ENCODE results near the gene TMEM95. TPM values are rescaled to one million over a fixed set of nuclear protein-coding genes. Genes with fewer than 3 reads are reported as not detected.
"Not testable (repeated sequence)": the region's sequence is repeated elsewhere in the genome, so short reads cannot be mapped to it uniquely, and the experiment has no call there.

The TMEM95 gene
- total and polyA plus RNA-seq, 2 donors (not counting 1 experiment from before 2014, with no cell fraction given): not detected

- H3K9me3 ChIP-seq (ENCODE audit: control insufficient read depth, insufficient read depth, low read depth, low read length): no peaks in the 10 kb centered on the region
- H3K36me3 ChIP-seq (ENCODE audit: control insufficient read depth, insufficient read depth, low read length): no peaks in the 10 kb centered on the region
- H2AFZ ChIP-seq (ENCODE audit: low read length): peak overlapping the region; percentile 72
- no peak overlapping the region for H3K27ac ChIP-seq (ENCODE audit: insufficient read depth, low read length)
- H4K20me1 ChIP-seq (ENCODE audit: control insufficient read depth, extremely low read depth, insufficient read depth, low read length): no peaks in the 10 kb centered on the region
- no peak for TF ChIP-seq EZH2 (IDR thresholded peaks at IDR 0.05; ENCODE audit: low read length, missing control alignments)
- TF ChIP-seq CTCF (conservative IDR thresholded peaks at IDR 0.05 in 1 of 2, IDR thresholded peaks at IDR 0.05 in 1 of 2; ENCODE audit: low read depth in 1 of 2, low read length in 2 of 2): no peak
- H3K4me1 ChIP-seq (ENCODE audit: control insufficient read depth, extremely low read depth, insufficient read depth, low read length): no peaks in the 10 kb centered on the region
- no peak for DNase-seq (ENCODE audit: low read depth in 2 of 2)
- peak overlapping the region; percentile 75 for H3K4me2 ChIP-seq (ENCODE audit: extremely low read depth, insufficient read depth, low read length)
- H3K4me3 ChIP-seq (replicated peaks in 1 of 4; ENCODE audit: control extremely low read depth in 1 of 4, insufficient read depth in 1 of 4, low read depth in 3 of 4, low read length in 4 of 4): peak overlapping the region; percentile 47 to 88 (median 66)
- peaks cover 6% of the 10 kb centered on the region for H3K79me2 ChIP-seq (ENCODE audit: control insufficient read depth, insufficient read depth, low read length)
- H3K27me3 ChIP-seq (ENCODE audit: control insufficient read depth, insufficient read depth, low read length): peaks cover 7% of the 10 kb centered on the region
- H3K9ac ChIP-seq (ENCODE audit: insufficient read depth, low read length): peak overlapping the region; percentile 26
These were observed 24.3 kb upstream of the TMEM95 start for GRCh38 chr17:7330638-7331015.

- Histone ChIP-seq H3K27ac (ENCODE audit: insufficient read depth, low read length) (no peak overlapping the region), H3K4me3 (replicated peaks in 1 of 4; ENCODE audit: control extremely low read depth in 1 of 4, insufficient read depth in 1 of 4, low read depth in 3 of 4, low read length in 4 of 4) (no peak overlapping the region), H3K36me3 (ENCODE audit: control insufficient read depth, insufficient read depth, low read length) (no peaks in the 10 kb centered on the region), H3K79me2 (ENCODE audit: control insufficient read depth, insufficient read depth, low read length) (peaks cover 6% of the 10 kb centered on the region), H3K9ac (ENCODE audit: insufficient read depth, low read length) (no peak overlapping the region), H3K9me3 (ENCODE audit: control insufficient read depth, insufficient read depth, low read depth, low read length) (no peaks in the 10 kb centered on the region), H3K4me2 (ENCODE audit: extremely low read depth, insufficient read depth, low read length) (no peak overlapping the region), H3K27me3 (ENCODE audit: control insufficient read depth, insufficient read depth, low read length) (peaks cover 7% of the 10 kb centered on the region), H3K4me1 (ENCODE audit: control insufficient read depth, extremely low read depth, insufficient read depth, low read length) (no peaks in the 10 kb centered on the region), H2AFZ (ENCODE audit: low read length) (no peak overlapping the region), H4K20me1 (ENCODE audit: control insufficient read depth, extremely low read depth, insufficient read depth, low read length) (no peaks in the 10 kb centered on the region)
- TF ChIP-seq EZH2 (IDR thresholded peaks at IDR 0.05; ENCODE audit: low read length, missing control alignments) (no peak), CTCF (conservative IDR thresholded peaks at IDR 0.05 in 1 of 2, IDR thresholded peaks at IDR 0.05 in 1 of 2; ENCODE audit: low read depth in 1 of 2, low read length in 2 of 2) (no peak)
- DNase-seq (ENCODE audit: low read depth in 2 of 2): no peak
These were observed 22.8 kb upstream of the TMEM95 start for GRCh38 chr17:7332111-7332510.

- not testable (repeated sequence) for H3K79me2 ChIP-seq (ENCODE audit: control insufficient read depth, insufficient read depth, low read length); H2AFZ ChIP-seq (ENCODE audit: low read length); H3K27ac ChIP-seq (ENCODE audit: insufficient read depth, low read length); H3K36me3 ChIP-seq (ENCODE audit: control insufficient read depth, insufficient read depth, low read length); H3K4me1 ChIP-seq (ENCODE audit: control insufficient read depth, extremely low read depth, insufficient read depth, low read length); H3K27me3 ChIP-seq (ENCODE audit: control insufficient read depth, insufficient read depth, low read length); H4K20me1 ChIP-seq (ENCODE audit: control insufficient read depth, extremely low read depth, insufficient read depth, low read length); H3K9ac ChIP-seq (ENCODE audit: insufficient read depth, low read length); DNase-seq (ENCODE audit: low read depth in 2 of 2); H3K4me2 ChIP-seq (ENCODE audit: extremely low read depth, insufficient read depth, low read length); H3K4me3 ChIP-seq (replicated peaks in 1 of 4; ENCODE audit: control extremely low read depth in 1 of 4, insufficient read depth in 1 of 4, low read depth in 3 of 4, low read length in 4 of 4); H3K9me3 ChIP-seq (ENCODE audit: control insufficient read depth, insufficient read depth, low read depth, low read length)
These were observed 22.3 kb upstream of the TMEM95 start for GRCh38 chr17:7332600-7333069.
